Omental fat pad (tissue), 4 donors: ENCODE data around the gene TBL1X. TPM values are rescaled to one million over a fixed set of nuclear protein-coding genes. Genes with fewer than 3 reads are reported as not detected.

ENCODE experiments used
- ATAC-seq: fragments of 150-250 bp; one replicate; pipeline ENCODE4 v1.9.1; 2016; ENCODE audit warnings: mild to moderate bottlenecking, moderate library complexity; ENCODE audit not compliant: low FRiP score
- DNase-seq: peaks from one replicate; pipeline ENCODE4 v3.0.0-alpha.2; 2019; ENCODE audit warnings: low spot score
- CTCF ChIP-seq, 3 donors: fragments of 450-650 bp; IDR thresholded peaks; one replicate each; pipeline ENCODE4 v1.5.1; 2016 to 2017; ENCODE audit warnings: antibody characterized with exemption in 3 of 3, mild to moderate bottlenecking in 3 of 3, moderate library complexity in 2 of 3
- total RNA-seq, 4 donors: library from RNA; depleted of rRNA; stranded (reverse); fragments of >200 nt; gene quantifications; one replicate each; pipeline ENCODE4 v1.1.0, GENCODE V29; 2016

TBL1X gene
- total RNA-seq, 4 donors from 2014 or later = 13.1 to 22.7 (median 16.2) TPM

- DNase-seq = no peak
- ATAC-seq = no peak
- TF ChIP-seq CTCF (IDR thresholded peaks at IDR 0.05) = no peak
These were observed 128.9 kb downstream of the TBL1X start for GRCh38 chrX:9593756-9594155.

DNA sequence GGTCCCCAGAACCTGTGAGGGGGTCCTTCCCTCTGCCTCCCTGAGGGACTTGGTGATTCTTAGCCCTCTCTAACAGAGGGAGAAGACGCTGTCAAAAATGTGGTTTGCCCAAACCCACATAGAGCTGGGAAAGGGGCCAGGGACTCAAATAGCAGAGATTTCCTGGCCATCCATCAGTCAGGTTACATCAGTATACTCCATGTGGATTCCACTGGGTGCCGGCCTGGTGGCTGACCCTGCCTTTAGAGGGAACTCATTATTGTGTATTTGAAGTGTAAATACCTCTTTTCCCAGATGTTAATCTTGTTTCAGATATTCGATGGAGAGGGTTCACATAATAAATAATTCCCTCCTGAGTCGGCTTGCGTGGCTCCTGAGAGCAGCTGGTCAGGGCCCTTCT is 130.3 kb downstream of the TBL1X start:
- no peak for DNase-seq
- no peak for ATAC-seq
- TF ChIP-seq CTCF (IDR thresholded peaks at IDR 0.05) = no peak

- no peak for DNase-seq
- no peak for ATAC-seq
- no peak for TF ChIP-seq CTCF (IDR thresholded peaks at IDR 0.05)
These were observed 132.0 kb downstream of the TBL1X start for GRCh38 chrX:9596837-9597236.

GRCh38 chrX:9597361-9598035 is 132.6 kb downstream of the TBL1X start:
- ATAC-seq (no peak), DNase-seq (no peak)
- TF ChIP-seq CTCF (IDR thresholded peaks at IDR 0.05) = no peak

DNA sequence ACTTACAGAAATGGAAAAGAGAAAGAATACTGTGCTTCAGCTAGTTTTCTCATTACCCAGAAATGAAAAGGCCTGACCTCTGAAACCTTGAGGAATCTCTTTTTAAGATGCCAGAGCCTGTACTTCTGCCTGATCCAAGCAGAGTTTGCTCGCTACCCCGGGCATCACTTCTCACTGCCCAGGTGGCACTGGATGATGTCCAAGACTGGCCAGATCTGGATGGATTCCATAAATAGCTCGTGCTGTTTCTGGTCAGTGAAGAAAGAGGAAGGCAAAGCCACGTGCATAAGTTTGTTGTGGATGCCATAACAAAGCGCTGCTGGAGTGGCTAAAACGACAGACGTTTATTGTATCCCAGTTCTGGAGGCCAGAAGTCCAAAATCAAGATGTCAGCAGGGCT is 133.5 kb downstream of the TBL1X start:
- DNase-seq = no peak
- no peak for ATAC-seq
- TF ChIP-seq CTCF (IDR thresholded peaks at IDR 0.05) = no peak

- peak; percentile 32 for ATAC-seq
- no peak for DNase-seq
- no peak for TF ChIP-seq CTCF (IDR thresholded peaks at IDR 0.05)
These were observed 139.5 kb downstream of the TBL1X start for GRCh38 chrX:9604111-9604907.

GRCh38 chrX:9604908-9605306 is 140.0 kb downstream of the TBL1X start:
- ATAC-seq (no peak), DNase-seq (no peak)
- no peak for TF ChIP-seq CTCF (IDR thresholded peaks at IDR 0.05)
